Brain microvascular endothelial cell (primary cell): Measurements from ENCODE around the gene FAM131A.

ENCODE experiments used
- DNase-seq: peaks from one replicate; pipeline ENCODE4 v3.0.0-alpha.2; 2020
- H3K27ac ChIP-seq: fragments of 250-450 bp; sonication (Bioruptor Pico); 2 replicates; pipeline ENCODE4 v1.5.1; 2020; ENCODE audit warnings: mild to moderate bottlenecking, moderate library complexity
- H3K27me3 ChIP-seq: fragments of 250-450 bp; sonication (Bioruptor Pico); replicated peaks from 2 replicates; pipeline ENCODE4 v1.5.1; 2020; ENCODE audit warnings: mild to moderate bottlenecking
- H3K36me3 ChIP-seq: fragments of 250-450 bp; sonication (Bioruptor Pico); replicated peaks from 2 replicates; pipeline ENCODE4 v1.5.1; 2020; ENCODE audit warnings: mild to moderate bottlenecking
- H3K4me3 ChIP-seq: 2 replicates; pipeline ENCODE4 v1.5.1; 2011; ENCODE audit warnings: low read depth, mild to moderate bottlenecking, control low read depth, low read length, moderate library complexity
- CTCF ChIP-seq: IDR thresholded peaks from 2 replicates; pipeline ENCODE4 v1.5.1; 2011; ENCODE audit warnings: low read depth, mild to moderate bottlenecking, moderate library complexity, low read length, control low read depth, inconsistent platforms; ENCODE audit errors: missing control alignments
- in situ Hi-C: cut with HindIII; loops from 2 replicates; pipeline ENCODE4 v1.10.0; 2017; ENCODE audit warnings: low sequenced_read_pairs, low pct_ligation_motif_present

The FAM131A gene

GRCh38 chr3:184361532-184361931 is 24.1 kb downstream of the FAM131A start, which contains the start of the genes CLCN2 and POLR2H:
Gene CLCN2 (minus strand): TSS chr3:184361605. CDS start chr3:184361479, 126 bp downstream.
Gene POLR2H (plus strand): TSS chr3:184361710. CDS start chr3:184363493, 1,783 bp downstream.
- TF ChIP-seq CTCF, result no peak
- Histone ChIP-seq H3K4me3 (peak within 1 kb of the TSS; percentile 82), H3K36me3 (peaks cover 4% of the 10 kb centered on the region), H3K27ac (peak within 1 kb of the TSS; percentile 98), H3K27me3 (no peaks in the 10 kb centered on the region)
- in situ Hi-C loops, result loop anchor here (25.0 kb wide), 1 partner anchor 176 kb away; no protein-coding TSS in a partner anchor
- no peak for DNase-seq

- no peak for TF ChIP-seq CTCF
- Histone ChIP-seq H3K27ac (peak overlapping the region; percentile 98), H3K36me3 (peaks cover 9% of the 10 kb centered on the region), H3K27me3 (no peaks in the 10 kb centered on the region), H3K4me3 (peak overlapping the region; percentile 82)
- peak; percentile 34 for DNase-seq
- in situ Hi-C loops, result loop anchor here (25.0 kb wide), 1 partner anchor 175 kb away; no protein-coding TSS in a partner anchor
Observed at GRCh38 chr3:184361932-184362667, 24.7 kb downstream of the FAM131A start.

DNA sequence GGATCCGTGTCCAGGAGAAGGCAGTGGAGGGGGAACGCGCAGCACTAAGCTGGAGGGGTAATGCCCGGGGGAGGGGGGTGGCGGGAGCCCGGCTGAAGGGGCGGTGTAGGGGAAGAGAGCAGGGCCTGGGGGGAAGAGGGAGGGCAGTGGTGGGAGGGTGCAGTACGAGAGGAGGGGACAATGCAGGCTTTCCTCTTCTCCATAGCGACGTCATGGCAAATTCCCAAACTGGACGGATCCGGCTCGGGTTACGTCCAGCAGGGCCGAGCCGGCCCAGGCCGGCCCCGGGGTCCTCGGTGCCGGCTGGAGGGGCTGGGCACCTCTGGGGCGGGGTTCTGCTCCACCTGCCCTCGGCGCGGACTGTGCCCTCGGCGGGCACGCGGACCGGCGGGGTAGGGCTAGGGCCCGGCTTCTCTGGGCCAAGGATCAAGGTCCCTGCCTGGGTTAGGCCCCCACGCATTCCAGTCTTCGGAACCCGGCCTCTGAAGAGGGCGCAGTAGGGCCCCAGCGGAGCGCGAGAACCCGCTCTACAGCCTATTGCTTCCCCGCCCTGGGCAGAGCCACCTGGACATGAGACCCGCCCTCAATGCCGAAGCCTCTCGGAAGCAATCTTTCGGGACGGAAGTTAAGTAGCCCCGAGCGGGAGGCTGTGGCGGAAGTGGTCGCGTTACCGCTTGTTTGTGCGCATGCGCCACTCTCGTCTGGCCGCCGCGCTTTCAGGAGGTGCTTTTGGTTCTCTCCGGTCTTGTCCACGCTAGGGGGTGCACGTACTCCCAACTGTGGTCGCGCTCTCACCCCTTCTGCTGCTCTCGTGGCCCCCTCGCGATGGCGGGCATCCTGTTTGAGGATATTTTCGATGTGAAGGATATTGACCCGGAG is 25.5 kb downstream of the FAM131A start:
- Histone ChIP-seq H3K36me3 (peaks cover 10% of the 10 kb centered on the region), H3K27ac (peak overlapping the region; percentile 98), H3K4me3 (peak overlapping the region; percentile 82), H3K27me3 (no peaks in the 10 kb centered on the region)
- TF ChIP-seq CTCF, result peak; percentile 78
- DNase-seq, result peak; percentile 96
- in situ Hi-C loops, result loop anchor here (25.0 kb wide), 1 partner anchor 174 kb away; no protein-coding TSS in a partner anchor

DNA sequence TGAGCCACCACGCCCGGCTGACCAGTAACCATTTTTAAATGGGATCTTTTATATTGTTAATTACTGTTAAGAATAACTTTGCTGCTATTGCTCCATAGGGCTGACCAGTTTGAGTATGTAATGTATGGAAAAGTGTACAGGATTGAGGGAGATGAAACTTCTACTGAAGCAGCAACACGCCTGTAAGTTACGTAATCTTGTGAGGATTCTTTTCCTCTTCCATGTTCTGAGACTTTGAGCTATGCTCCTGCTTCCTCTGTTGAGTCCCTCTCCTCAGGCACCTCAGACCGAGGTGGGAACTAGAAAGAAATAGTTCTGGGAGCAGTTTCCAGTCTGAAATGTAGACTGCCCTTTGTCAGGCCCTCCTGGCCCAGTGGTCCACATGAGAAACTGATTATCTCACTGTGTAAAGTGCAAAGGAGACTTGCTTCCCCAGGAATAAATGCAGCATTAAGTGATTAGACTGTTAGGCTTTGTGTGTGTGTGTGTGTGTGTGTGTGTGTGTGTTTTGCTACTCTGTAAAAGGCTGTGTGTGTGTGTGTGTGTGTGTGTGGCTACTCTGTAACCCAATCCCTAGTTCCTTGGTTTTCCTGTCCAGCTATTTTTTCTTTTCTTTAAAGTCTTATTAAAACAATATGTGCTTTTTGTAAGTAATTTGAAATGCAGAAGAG is 29.4 kb downstream of the FAM131A start:
- no peak for TF ChIP-seq CTCF
- DNase-seq, result no peak
- no peak overlapping the region for H3K27ac ChIP-seq

DNA sequence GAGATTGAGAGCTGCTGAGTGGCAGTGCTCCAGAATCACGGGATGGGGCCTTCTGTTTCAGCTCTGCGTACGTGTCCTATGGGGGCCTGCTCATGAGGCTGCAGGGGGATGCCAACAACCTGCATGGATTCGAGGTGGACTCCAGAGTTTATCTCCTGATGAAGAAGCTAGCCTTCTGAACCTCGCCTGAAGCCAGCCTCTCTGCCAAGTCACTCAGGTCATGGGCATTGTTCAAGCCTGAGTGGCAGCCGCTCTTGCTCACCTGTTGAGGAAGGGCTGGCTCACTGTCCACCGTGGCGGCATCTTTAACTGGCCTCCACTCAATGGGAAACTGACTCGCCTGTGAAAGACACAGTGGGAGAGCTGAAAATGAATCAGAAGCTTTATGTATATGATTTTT is 30.7 kb downstream of the FAM131A start:
- Histone ChIP-seq H3K4me3 (no peak overlapping the region), H3K27me3 (no peaks in the 10 kb centered on the region), H3K36me3 (peaks cover 22% of the 10 kb centered on the region), H3K27ac (no peak overlapping the region)
- TF ChIP-seq CTCF, result no peak
- in situ Hi-C loops, result loop anchor here (25.0 kb wide), 1 partner anchor 169 kb away; no protein-coding TSS in a partner anchor
- DNase-seq, result no peak

More for the DNA sequence above, 29.4 kb downstream of the FAM131A start:
- H3K4me3 ChIP-seq, result no peak overlapping the region
- in situ Hi-C loops, result loop anchor here (25.0 kb wide), 1 partner anchor 171 kb away; no protein-coding TSS in a partner anchor
- H3K36me3 ChIP-seq, result peaks cover 22% of the 10 kb centered on the region
- no peaks in the 10 kb centered on the region for H3K27me3 ChIP-seq
